Measurements from ENCODE around the gene CHST11.

The CHST11 gene

DNA sequence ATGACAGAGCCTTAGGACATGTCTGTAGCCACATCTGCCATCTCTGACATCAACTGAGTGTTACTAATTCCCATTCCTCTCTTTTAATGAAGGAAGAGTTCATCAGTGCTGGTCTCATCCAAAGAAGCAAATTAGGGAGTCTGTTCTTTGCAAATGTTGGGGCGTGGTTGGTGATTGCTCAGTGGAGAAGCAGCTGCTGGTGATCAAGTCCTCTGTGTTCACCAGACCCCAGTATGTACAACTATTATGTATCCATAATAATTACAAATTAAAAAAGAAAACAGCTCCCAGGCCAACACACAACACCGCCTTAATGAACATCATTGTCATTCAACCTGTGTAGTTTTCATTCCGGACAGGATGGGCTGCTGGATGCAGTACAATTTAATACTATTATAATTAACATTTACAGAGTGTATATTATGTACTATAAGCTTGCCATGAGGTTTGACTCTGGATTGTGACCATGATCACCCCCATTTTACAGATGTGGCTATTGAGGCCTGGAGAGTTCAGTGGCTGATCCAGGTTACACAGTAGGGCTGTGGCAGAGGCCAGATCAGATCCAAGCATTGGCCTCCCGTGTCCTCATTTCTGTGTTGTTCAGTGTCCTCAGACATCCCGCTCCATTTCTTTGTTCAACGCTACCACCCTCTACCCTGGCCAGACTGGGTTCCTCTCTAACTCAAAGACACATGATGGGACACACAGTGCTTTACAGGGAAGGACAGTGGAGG is 179.0 kb downstream of the CHST11 start:
- no peak for ATAC-seq
- Mint-ChIP-seq H3K27me3 (no peaks in the 10 kb centered on the region), H3K4me3 (no peak overlapping the region), H3K9me3 (peaks cover 6% of the 10 kb centered on the region), H3K36me3 (peaks cover 37% of the 10 kb centered on the region), H3K27ac (peak overlapping the region; percentile 69), H3K4me1 (peaks cover 81% of the 10 kb centered on the region)

DNA sequence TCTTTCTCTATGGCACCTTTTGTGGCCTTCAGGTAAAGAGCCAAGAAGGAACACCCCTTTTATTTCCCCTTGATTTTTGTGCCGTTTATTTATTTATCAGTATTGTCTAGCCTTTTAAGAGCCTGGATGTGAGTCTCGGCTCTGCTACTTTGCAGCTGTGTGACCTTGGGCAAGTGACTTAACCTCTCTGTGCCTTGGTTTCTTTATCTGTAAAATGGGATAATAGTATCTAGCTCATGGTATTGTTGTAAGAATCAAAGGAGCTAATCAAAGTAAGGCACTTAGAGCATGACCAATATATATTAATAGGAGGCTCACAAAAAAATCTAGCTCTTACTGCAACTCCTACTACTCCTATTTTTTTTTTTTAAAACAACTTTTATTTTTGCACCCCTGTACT is 179.7 kb downstream of the CHST11 start:
- Mint-ChIP-seq H3K27ac (peak overlapping the region; percentile 69), H3K9me3 (peaks cover 6% of the 10 kb centered on the region), H3K4me1 (peaks cover 84% of the 10 kb centered on the region), H3K27me3 (no peaks in the 10 kb centered on the region), H3K36me3 (peaks cover 44% of the 10 kb centered on the region), H3K4me3 (no peak overlapping the region)
- ATAC-seq, result no peak

- ATAC-seq, result no peak
- peaks cover 83% of the 10 kb centered on the region for H3K4me1 Mint-ChIP-seq
- H3K36me3 Mint-ChIP-seq, result peaks cover 46% of the 10 kb centered on the region
- peak overlapping the region; percentile 79 for H3K27ac Mint-ChIP-seq
- no peaks in the 10 kb centered on the region for H3K27me3 Mint-ChIP-seq
- peaks cover 6% of the 10 kb centered on the region for H3K9me3 Mint-ChIP-seq
- H3K4me3 Mint-ChIP-seq, result no peak overlapping the region
These were observed 180.9 kb downstream of the CHST11 start for GRCh38 chr12:104637604-104638003.

- Mint-ChIP-seq H3K9me3 (peaks cover 6% of the 10 kb centered on the region), H3K4me1 (peaks cover 84% of the 10 kb centered on the region), H3K27me3 (no peaks in the 10 kb centered on the region), H3K4me3 (peak overlapping the region; percentile 6), H3K36me3 (peaks cover 46% of the 10 kb centered on the region), H3K27ac (peak overlapping the region; percentile 79)
- ATAC-seq, result no peak
These were observed 181.6 kb downstream of the CHST11 start for GRCh38 chr12:104638218-104638850.

- Mint-ChIP-seq H3K9me3 (peaks cover 6% of the 10 kb centered on the region), H3K27me3 (no peaks in the 10 kb centered on the region), H3K4me1 (peaks cover 86% of the 10 kb centered on the region), H3K27ac (peak overlapping the region; percentile 79), H3K36me3 (peaks cover 42% of the 10 kb centered on the region), H3K4me3 (no peak overlapping the region)
- no peak for ATAC-seq
These were observed 182.1 kb downstream of the CHST11 start for GRCh38 chr12:104638851-104639240.

GRCh38 chr12:104640956-104641355 is 184.2 kb downstream of the CHST11 start:
- no peak for ATAC-seq
- peaks cover 42% of the 10 kb centered on the region for H3K36me3 Mint-ChIP-seq
- peaks cover 6% of the 10 kb centered on the region for H3K9me3 Mint-ChIP-seq
- H3K27ac Mint-ChIP-seq, result peak overlapping the region; percentile 79
- no peaks in the 10 kb centered on the region for H3K27me3 Mint-ChIP-seq
- H3K4me1 Mint-ChIP-seq, result peaks cover 85% of the 10 kb centered on the region
- H3K4me3 Mint-ChIP-seq, result no peak overlapping the region

DNA sequence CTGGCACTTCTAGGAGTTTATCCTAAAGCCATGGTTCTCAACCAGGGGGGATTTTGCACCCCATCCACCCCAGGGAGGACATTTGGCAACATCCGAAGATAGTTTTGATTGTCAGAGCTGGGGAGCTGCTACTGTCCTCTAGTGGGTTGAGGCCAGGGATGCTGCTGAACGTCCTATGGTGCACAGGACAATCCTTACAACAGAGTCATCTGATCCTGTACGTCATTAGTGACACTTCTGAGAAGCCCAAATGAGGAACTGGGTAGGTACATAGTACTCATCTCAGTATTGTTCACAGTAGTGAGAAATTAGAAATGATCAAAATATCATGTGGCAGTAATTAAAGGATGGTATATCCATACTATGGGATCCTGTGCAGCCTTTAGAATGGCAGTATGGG is 185.1 kb downstream of the CHST11 start:
- H3K4me1 Mint-ChIP-seq, result peaks cover 86% of the 10 kb centered on the region
- H3K4me3 Mint-ChIP-seq, result no peak overlapping the region
- peaks cover 44% of the 10 kb centered on the region for H3K36me3 Mint-ChIP-seq
- H3K27ac Mint-ChIP-seq, result peak overlapping the region; percentile 79
- ATAC-seq, result peak; percentile 97
- H3K27me3 Mint-ChIP-seq, result no peaks in the 10 kb centered on the region
- H3K9me3 Mint-ChIP-seq, result peaks cover 6% of the 10 kb centered on the region

GRCh38 chr12:104643093-104643818 is 186.5 kb downstream of the CHST11 start:
- Mint-ChIP-seq H3K4me1 (peaks cover 84% of the 10 kb centered on the region), H3K36me3 (peaks cover 53% of the 10 kb centered on the region), H3K9me3 (peaks cover 6% of the 10 kb centered on the region), H3K27me3 (no peaks in the 10 kb centered on the region), H3K27ac (peak overlapping the region; percentile 79), H3K4me3 (peak overlapping the region; percentile 68)
- peak; percentile 80 for ATAC-seq

- H3K4me3 Mint-ChIP-seq, result peak overlapping the region; percentile 68
- no peaks in the 10 kb centered on the region for H3K27me3 Mint-ChIP-seq
- peak overlapping the region; percentile 79 for H3K27ac Mint-ChIP-seq
- ATAC-seq, result peak; percentile 34
- peaks cover 53% of the 10 kb centered on the region for H3K36me3 Mint-ChIP-seq
- H3K9me3 Mint-ChIP-seq, result peaks cover 6% of the 10 kb centered on the region
- peaks cover 84% of the 10 kb centered on the region for H3K4me1 Mint-ChIP-seq
These were observed 187.3 kb downstream of the CHST11 start for GRCh38 chr12:104643819-104644669.

GRCh38 chr12:104648756-104649155 is 192.0 kb downstream of the CHST11 start:
- no peaks in the 10 kb centered on the region for H3K9me3 Mint-ChIP-seq
- H3K4me1 Mint-ChIP-seq, result peaks cover 80% of the 10 kb centered on the region
- no peak for ATAC-seq
- H3K27me3 Mint-ChIP-seq, result no peaks in the 10 kb centered on the region
- no peak overlapping the region for H3K4me3 Mint-ChIP-seq
- peak overlapping the region; percentile 49 for H3K27ac Mint-ChIP-seq
- peaks cover 64% of the 10 kb centered on the region for H3K36me3 Mint-ChIP-seq

DNA sequence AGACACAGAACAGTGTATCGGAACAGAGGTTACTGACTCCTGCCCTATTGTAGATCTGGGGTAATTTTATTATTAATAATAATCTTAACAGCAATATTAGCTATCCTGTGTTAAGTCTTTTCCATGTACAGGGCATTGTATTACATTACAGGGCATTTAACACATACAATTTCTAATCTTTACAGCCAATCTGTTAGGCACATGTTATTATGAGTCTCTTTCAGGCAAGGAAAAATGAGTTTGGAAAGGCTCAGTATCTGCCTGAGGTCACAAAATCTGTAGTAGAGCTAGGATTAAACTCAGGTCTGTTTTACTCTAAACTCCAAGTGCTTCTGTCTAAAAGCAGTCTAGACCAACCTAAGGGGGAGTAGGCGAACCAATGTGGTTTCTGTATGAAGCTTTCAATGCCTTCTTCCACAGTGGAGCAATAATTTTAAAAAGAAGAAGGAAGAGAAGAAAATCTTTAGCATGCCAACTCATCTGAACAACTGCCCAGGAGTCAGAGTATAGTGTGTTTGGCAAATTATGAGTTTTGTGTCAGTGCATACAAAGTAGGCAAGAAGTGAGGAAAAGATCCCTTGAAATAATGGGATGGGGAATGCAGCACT is 192.6 kb downstream of the CHST11 start:
- H3K4me3 Mint-ChIP-seq, result no peak overlapping the region
- peaks cover 80% of the 10 kb centered on the region for H3K4me1 Mint-ChIP-seq
- ATAC-seq, result no peak
- H3K27me3 Mint-ChIP-seq, result no peaks in the 10 kb centered on the region
- H3K36me3 Mint-ChIP-seq, result peaks cover 65% of the 10 kb centered on the region
- peak overlapping the region; percentile 33 for H3K27ac Mint-ChIP-seq
- no peaks in the 10 kb centered on the region for H3K9me3 Mint-ChIP-seq

GRCh38 chr12:104649921-104650320 is 193.2 kb downstream of the CHST11 start:
- peaks cover 80% of the 10 kb centered on the region for H3K4me1 Mint-ChIP-seq
- H3K4me3 Mint-ChIP-seq, result no peak overlapping the region
- no peaks in the 10 kb centered on the region for H3K27me3 Mint-ChIP-seq
- H3K27ac Mint-ChIP-seq, result peak overlapping the region; percentile 33
- ATAC-seq, result no peak
- peaks cover 62% of the 10 kb centered on the region for H3K36me3 Mint-ChIP-seq
- no peaks in the 10 kb centered on the region for H3K9me3 Mint-ChIP-seq

DNA sequence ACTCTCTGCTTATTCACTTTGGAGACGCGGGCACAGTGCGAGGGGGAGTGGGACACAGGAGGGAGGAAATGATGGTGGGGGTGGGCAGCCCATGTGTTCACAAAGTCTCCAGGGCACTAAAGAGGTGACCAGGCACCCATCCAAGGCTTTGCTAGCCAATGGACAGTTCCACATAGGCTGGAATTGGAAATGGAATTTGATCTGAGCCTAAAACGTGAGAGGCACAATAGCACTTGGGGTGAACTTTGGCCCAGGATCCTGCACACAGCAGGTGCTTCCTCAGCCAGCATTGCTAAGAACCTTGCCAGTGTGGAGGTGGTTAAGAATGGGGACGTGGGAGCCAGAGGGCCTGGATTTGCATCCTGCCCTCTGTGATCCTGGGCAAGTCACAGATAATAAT is 193.8 kb downstream of the CHST11 start:
- H3K27ac Mint-ChIP-seq, result no peak overlapping the region
- H3K27me3 Mint-ChIP-seq, result no peaks in the 10 kb centered on the region
- H3K9me3 Mint-ChIP-seq, result no peaks in the 10 kb centered on the region
- no peak overlapping the region for H3K4me3 Mint-ChIP-seq
- ATAC-seq, result no peak
- peaks cover 84% of the 10 kb centered on the region for H3K4me1 Mint-ChIP-seq
- peaks cover 62% of the 10 kb centered on the region for H3K36me3 Mint-ChIP-seq

DNA sequence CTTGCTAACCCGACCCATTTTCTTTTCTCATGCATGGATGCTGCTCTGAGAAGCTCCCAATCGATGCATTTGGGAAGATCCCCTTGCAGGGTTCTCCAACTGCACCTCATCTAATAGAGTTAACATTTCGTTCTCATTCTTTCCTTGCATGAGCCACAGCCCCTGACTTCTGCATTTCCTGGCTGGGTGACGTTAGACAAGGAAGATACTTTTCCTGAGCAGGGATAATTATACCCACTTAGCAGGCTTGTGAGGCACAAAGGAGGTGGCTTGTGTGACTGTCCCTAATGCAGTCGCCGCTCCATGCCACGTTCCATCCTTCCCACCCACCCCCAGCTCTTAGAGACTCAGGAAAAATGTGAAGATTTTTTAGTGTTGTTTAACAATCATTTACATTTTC is 195.1 kb downstream of the CHST11 start:
- peaks cover 51% of the 10 kb centered on the region for H3K36me3 Mint-ChIP-seq
- peaks cover 81% of the 10 kb centered on the region for H3K4me1 Mint-ChIP-seq
- no peaks in the 10 kb centered on the region for H3K27me3 Mint-ChIP-seq
- no peaks in the 10 kb centered on the region for H3K9me3 Mint-ChIP-seq
- no peak overlapping the region for H3K4me3 Mint-ChIP-seq
- no peak overlapping the region for H3K27ac Mint-ChIP-seq
- no peak for ATAC-seq
